IPS-18c (cell line): Measurements from ENCODE around the gene WNT11.
A peak's percentile ranks its signal among the peaks of the same experiment; 100 is the strongest.

Experiments used
- H3K4me3 ChIP-seq: 2 replicates; pipeline ENCODE4 v1.7.0; 2013; ENCODE audit warnings: low read depth, mild to moderate bottlenecking, low read length, moderate library complexity; ENCODE audit not compliant: insufficient read depth
- H3K9me3 ChIP-seq: one replicate; pipeline ENCODE4 v1.6.1; 2013; ENCODE audit warnings: mild to moderate bottlenecking, low read length, moderate library complexity; ENCODE audit not compliant: control insufficient read depth, insufficient read depth

WNT11 gene

GRCh38 chr11:76240666-76241065, 34.4 kb upstream of the WNT11 start:
- Histone ChIP-seq H3K9me3 (no peaks in the 10 kb centered on the region), H3K4me3 (no peak overlapping the region)

- H3K4me3 ChIP-seq = no peak overlapping the region
Observed at GRCh38 chr11:76240161-76240540, 33.8 kb upstream of the WNT11 start.

GRCh38 chr11:76239483-76240160, 33.3 kb upstream of the WNT11 start:
- H3K9me3 ChIP-seq = no peaks in the 10 kb centered on the region
- no peak overlapping the region for H3K4me3 ChIP-seq

More at GRCh38 chr11:76240161-76240540, 33.8 kb upstream of the WNT11 start:
- no peaks in the 10 kb centered on the region for H3K9me3 ChIP-seq

GRCh38 chr11:76238551-76238950, 32.2 kb upstream of the WNT11 start:
- Histone ChIP-seq H3K9me3 (no peaks in the 10 kb centered on the region), H3K4me3 (no peak overlapping the region)

GRCh38 chr11:76237914-76238313, 31.6 kb upstream of the WNT11 start:
- no peak overlapping the region for H3K4me3 ChIP-seq

GRCh38 chr11:76237000-76237649, 30.8 kb upstream of the WNT11 start:
- H3K4me3 ChIP-seq = no peak overlapping the region

More at GRCh38 chr11:76237914-76238313, 31.6 kb upstream of the WNT11 start:
- H3K9me3 ChIP-seq = no peaks in the 10 kb centered on the region

GRCh38 chr11:76236092-76236999, 30.0 kb upstream of the WNT11 start:
- H3K9me3 ChIP-seq = no peaks in the 10 kb centered on the region
- H3K4me3 ChIP-seq = peak overlapping the region; percentile 81

More at GRCh38 chr11:76237000-76237649, 30.8 kb upstream of the WNT11 start:
- H3K9me3 ChIP-seq = no peaks in the 10 kb centered on the region

- H3K9me3 ChIP-seq = no peaks in the 10 kb centered on the region
- H3K4me3 ChIP-seq = peak overlapping the region; percentile 81
Observed at GRCh38 chr11:76235233-76236091, 29.2 kb upstream of the WNT11 start.

GRCh38 chr11:76234416-76235232, 28.3 kb upstream of the WNT11 start:
- H3K4me3 ChIP-seq = peak overlapping the region; percentile 65

GRCh38 chr11:76234021-76234415, 27.7 kb upstream of the WNT11 start:
- H3K9me3 ChIP-seq = no peaks in the 10 kb centered on the region
- H3K4me3 ChIP-seq = peak overlapping the region; percentile 65; the same call in 1 of the 2 replicates

More at GRCh38 chr11:76234416-76235232, 28.3 kb upstream of the WNT11 start:
- H3K9me3 ChIP-seq = no peaks in the 10 kb centered on the region

GRCh38 chr11:76233196-76233921, 27.1 kb upstream of the WNT11 start:
- H3K4me3 ChIP-seq = no peak overlapping the region

GRCh38 chr11:76232026-76232665, 25.8 kb upstream of the WNT11 start:
- no peak overlapping the region for H3K4me3 ChIP-seq
- no peaks in the 10 kb centered on the region for H3K9me3 ChIP-seq

More at GRCh38 chr11:76233196-76233921, 27.1 kb upstream of the WNT11 start:
- no peaks in the 10 kb centered on the region for H3K9me3 ChIP-seq

GRCh38 chr11:76231121-76231738, 24.9 kb upstream of the WNT11 start:
- no peak overlapping the region for H3K4me3 ChIP-seq
- no peaks in the 10 kb centered on the region for H3K9me3 ChIP-seq

- Histone ChIP-seq H3K4me3 (no peak overlapping the region), H3K9me3 (no peaks in the 10 kb centered on the region)
Observed at GRCh38 chr11:76230392-76230791, 24.1 kb upstream of the WNT11 start.
